Activated CD8-positive, alpha-beta memory T cell treated with anti-CD3 and anti-CD28 coated beads, Interleukin-2, amount 10 ng/mL, durations not matched to agents 7 days and 5 days (primary cell): ENCODE measurements around the gene CACTIN. TPM values are rescaled to one million over a fixed set of nuclear protein-coding genes. Genes with fewer than 3 reads are reported as not detected.

Experiments used
- total RNA-seq, 2 experiments: library from RNA; stranded (reverse); gene quantifications; one replicate each; pipeline ENCODE4 v1.2.3, GENCODE V29; 2021

The CACTIN gene
- total RNA-seq, 2 experiments from 2014 or later: 33.4 to 33.7 TPM

Other genes with a start within 250 kb of the CACTIN start
- gene SMIM24, start 146.3 kb downstream of the CACTIN start, total RNA-seq: 1 to 10 TPM; 1.1 to 2.3 TPM
- not detected for gene SMIM44, start 143.3 kb downstream of the CACTIN start, total RNA-seq
- gene DOHH, start 126.1 kb downstream of the CACTIN start, total RNA-seq: 10 to 100 TPM; 13.3 to 17.0 TPM
- gene FZR1, start 120.5 kb downstream of the CACTIN start, total RNA-seq: 10 to 100 TPM; 61.4 to 79.1 TPM
- gene TEKTIP1, start 87.6 kb downstream of the CACTIN start, total RNA-seq: 1 to 10 TPM; 5.7 to 7.2 TPM
- 10 to 100 TPM; 54.8 to 71.4 TPM for gene MFSD12, start 69.2 kb downstream of the CACTIN start, total RNA-seq
- gene HMG20B, start 53.8 kb downstream of the CACTIN start, total RNA-seq: 10 to 100 TPM; 50.7 to 51.7 TPM
- gene GIPC3, start 41.3 kb downstream of the CACTIN start, total RNA-seq: under 1 TPM; 0.15 to 0.23 TPM
- under 1 TPM; 0.26 to 0.54 TPM for gene TBXA2R, start 19.9 kb downstream of the CACTIN start, total RNA-seq
- 10 to 100 TPM; 23.9 to 37.7 TPM for gene PIP5K1C, start 73.7 kb upstream of the CACTIN start, total RNA-seq
- gene TJP3, start 81.6 kb upstream of the CACTIN start, total RNA-seq: 1 to 10 TPM; 1.0 to 1.3 TPM
- 10 to 100 TPM; 50.3 to 65.5 TPM for gene APBA3, start 134.9 kb upstream of the CACTIN start, total RNA-seq
- 10 to 100 TPM; 74.0 to 89.8 TPM for gene MRPL54, start 135.9 kb upstream of the CACTIN start, total RNA-seq
- gene RAX2, start 145.4 kb upstream of the CACTIN start, total RNA-seq: not detected
- gene MATK, start 159.6 kb upstream of the CACTIN start, total RNA-seq: 10 to 100 TPM; 26.8 to 30.8 TPM
- under 1 TPM; 0.26 TPM for gene ZFR2, start 242.2 kb upstream of the CACTIN start, total RNA-seq